ENCODE results near the gene PLAAT3.
A peak's percentile ranks its signal among the peaks of the same experiment; 100 is the strongest.
"Not testable (repeated sequence)": the region's sequence is repeated elsewhere in the genome, so short reads cannot be mapped to it uniquely, and the experiment has no call there.

PLAAT3 gene

GRCh38 chr11:63534895-63535461, 79.3 kb downstream of the PLAAT3 start:
- no peak overlapping the region for H3K4me3 ChIP-seq (ENCODE audit: low read depth, low read length)
- TF ChIP-seq CTCF (IDR thresholded peaks at IDR 0.05; ENCODE audit: low read depth, low read length, missing control alignments), result no peak
- no peak for DNase-seq (ENCODE audit: low read depth)

DNA sequence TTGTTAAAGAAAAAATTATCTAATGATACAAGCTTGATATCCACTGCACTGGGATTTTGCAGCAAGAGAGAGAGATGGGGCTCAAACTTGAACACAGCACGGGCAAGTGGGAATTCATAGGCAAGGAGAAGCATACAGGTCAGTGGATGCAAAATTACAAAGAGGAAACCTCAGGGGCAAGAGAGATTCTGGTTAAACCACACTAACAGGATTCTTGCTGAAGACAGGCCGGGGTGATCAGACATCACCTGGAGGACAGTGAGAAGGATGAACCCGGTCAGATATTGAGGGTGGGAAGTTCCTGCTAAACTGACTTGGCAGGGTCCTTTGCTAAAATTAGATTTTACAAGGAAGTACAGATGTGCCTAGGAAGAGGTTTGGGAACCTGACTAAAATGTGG, 80.2 kb downstream of the PLAAT3 start:
- H3K4me3 ChIP-seq (ENCODE audit: low read depth, low read length), result no peak overlapping the region
- no peak for DNase-seq (ENCODE audit: low read depth)
- TF ChIP-seq CTCF (IDR thresholded peaks at IDR 0.05; ENCODE audit: low read depth, low read length, missing control alignments), result no peak

GRCh38 chr11:63532799-63533475, 81.3 kb downstream of the PLAAT3 start:
- H3K4me3 ChIP-seq (ENCODE audit: low read depth, low read length), result no peak overlapping the region
- DNase-seq (ENCODE audit: low read depth), result no peak
- TF ChIP-seq CTCF (IDR thresholded peaks at IDR 0.05; ENCODE audit: low read depth, low read length, missing control alignments), result no peak

DNA sequence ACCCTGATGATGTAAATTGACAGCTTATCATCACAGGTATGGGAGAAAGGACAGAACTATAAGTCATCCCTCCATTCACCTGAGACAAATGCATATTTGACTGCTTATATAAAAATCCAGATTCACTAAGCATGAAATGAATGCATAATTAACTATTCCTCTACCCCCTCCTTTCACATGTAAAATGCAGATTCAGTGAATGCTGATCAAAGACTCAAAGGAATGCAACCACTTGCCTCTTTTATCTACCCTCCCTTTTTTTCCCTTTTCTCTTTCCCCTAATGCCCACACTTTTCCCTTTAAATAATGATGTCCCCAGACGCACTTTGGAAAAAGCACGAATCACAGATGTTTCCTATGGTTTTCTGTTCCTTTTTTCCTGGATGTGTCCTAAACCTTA, 82.1 kb downstream of the PLAAT3 start:
- H3K4me3 ChIP-seq (ENCODE audit: low read depth, low read length), result no peak overlapping the region
- no peak for DNase-seq (ENCODE audit: low read depth)
- no peak for TF ChIP-seq CTCF (IDR thresholded peaks at IDR 0.05; ENCODE audit: low read depth, low read length, missing control alignments)

DNA sequence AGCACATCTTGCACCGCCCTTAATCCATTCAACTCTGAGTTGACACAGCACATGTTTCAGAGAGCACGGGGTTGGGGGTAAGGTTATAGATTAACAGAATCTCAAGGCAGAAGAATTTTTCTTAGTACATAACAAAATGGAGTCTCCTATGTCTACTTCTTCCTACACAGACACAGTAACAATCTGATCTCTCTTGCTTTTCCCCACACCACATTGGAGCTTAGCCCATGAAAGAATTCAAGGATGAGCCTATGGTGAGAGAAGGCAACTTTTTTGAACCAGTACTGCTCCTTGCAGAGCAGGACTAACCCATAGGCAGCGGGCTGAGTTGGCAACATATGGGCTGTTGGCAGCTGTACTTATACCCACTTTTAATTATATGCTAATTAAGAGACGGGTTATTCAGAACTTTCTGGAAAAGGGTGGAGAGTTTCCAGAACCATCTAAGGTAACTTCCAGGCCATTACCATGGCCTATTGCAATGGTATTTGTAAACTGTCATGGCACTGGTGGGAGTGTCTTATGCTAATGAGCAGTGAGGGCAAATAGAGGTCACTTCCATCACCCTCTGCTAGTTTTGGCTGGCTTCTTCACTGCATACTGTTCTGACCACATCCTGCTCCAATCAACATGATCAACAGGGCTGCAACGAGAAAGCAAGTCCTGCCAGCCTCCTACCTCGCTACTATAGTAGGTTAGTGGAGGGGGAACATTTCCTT, 83.0 kb downstream of the PLAAT3 start:
- H3K4me3 ChIP-seq (ENCODE audit: low read depth, low read length), result not testable (repeated sequence)
- peak; percentile 57 for DNase-seq (ENCODE audit: low read depth)

DNA sequence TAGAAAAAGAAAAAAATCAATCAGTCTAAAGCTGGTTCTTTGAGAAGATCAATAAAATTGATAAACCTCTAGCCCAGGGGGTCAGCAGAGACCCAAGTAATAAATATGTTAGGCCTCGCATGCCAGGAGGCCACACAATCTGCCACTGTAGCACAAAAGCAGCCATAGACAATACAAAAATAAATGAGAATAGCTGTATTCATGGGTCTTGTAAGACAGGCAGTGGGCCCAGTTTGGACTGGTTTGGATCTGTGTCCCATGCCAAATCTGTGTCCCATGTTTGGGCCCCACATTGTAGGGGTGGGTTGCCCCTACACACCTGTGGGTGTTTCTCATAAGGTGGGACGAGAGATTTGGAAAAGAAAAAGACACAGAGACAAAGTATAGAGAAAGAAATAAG, 84.2 kb downstream of the PLAAT3 start:
- TF ChIP-seq CTCF (IDR thresholded peaks at IDR 0.05; ENCODE audit: low read depth, low read length, missing control alignments), result no peak
- no peak overlapping the region for H3K4me3 ChIP-seq (ENCODE audit: low read depth, low read length)
- DNase-seq (ENCODE audit: low read depth), result no peak

- DNase-seq (ENCODE audit: low read depth); H3K4me3 ChIP-seq (ENCODE audit: low read depth, low read length): not testable (repeated sequence)
These were observed 84.9 kb downstream of the PLAAT3 start for GRCh38 chr11:63529373-63529772.

- H3K4me3 ChIP-seq (ENCODE audit: low read depth, low read length); DNase-seq (ENCODE audit: low read depth): not testable (repeated sequence)
These were observed 85.4 kb downstream of the PLAAT3 start for GRCh38 chr11:63528729-63529278.

- H3K4me3 ChIP-seq (ENCODE audit: low read depth, low read length); DNase-seq (ENCODE audit: low read depth): not testable (repeated sequence)
These were observed 86.1 kb downstream of the PLAAT3 start for GRCh38 chr11:63528156-63528555.

Data from GM12864 (cell line).